Ammon's horn (tissue), 1 donor: ENCODE results near the gene SPRY2.
"Not testable (repeated sequence)": the region's sequence is repeated elsewhere in the genome, so short reads cannot be mapped to it uniquely, and the experiment has no call there.

ENCODE experiments used
- DNase-seq: peaks from one replicate; pipeline ENCODE4 v3.0.0-alpha.2; 2016; ENCODE audit warnings: low spot score

Gene SPRY2

DNA sequence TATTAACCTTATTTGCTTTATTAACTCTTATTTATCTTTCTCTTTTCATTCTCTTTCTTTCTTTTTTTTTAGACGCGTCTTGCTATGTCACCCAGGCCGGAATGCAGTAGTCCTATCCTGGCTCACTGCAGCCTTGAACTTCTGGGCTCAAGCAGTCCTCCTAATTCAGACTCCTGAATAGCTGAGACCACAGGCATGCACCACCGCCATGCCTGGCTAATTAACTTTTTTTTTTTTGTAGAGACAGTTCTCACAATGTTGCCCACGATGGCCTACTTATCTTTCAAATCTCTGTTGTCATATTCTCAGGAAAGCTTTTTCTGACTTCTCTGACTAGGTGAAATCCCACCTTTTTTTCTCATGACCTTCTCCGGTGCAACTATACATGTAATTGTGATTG, 7.8 kb upstream of the SPRY2 start:
- DNase-seq: no peak

DNA sequence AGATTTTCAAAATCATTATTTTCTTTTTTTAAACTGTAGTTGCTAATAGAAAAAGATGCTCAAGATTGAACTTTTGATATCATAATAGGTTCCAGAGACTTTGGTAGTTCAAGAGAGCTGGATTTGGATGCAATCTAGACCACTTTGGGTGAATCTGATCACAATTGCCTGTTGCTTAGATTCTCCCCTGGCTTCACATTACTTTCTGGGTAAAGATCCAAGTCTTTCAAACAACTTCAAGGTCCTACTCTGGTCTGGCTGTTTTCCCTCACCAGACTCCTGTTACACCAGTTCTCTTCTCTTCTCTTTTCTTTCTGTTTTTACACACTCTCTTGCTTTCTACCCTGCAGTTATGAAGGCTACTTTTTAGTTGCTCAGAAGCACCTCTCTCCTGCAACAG, 7.4 kb upstream of the SPRY2 start:
- no peak for DNase-seq

DNA sequence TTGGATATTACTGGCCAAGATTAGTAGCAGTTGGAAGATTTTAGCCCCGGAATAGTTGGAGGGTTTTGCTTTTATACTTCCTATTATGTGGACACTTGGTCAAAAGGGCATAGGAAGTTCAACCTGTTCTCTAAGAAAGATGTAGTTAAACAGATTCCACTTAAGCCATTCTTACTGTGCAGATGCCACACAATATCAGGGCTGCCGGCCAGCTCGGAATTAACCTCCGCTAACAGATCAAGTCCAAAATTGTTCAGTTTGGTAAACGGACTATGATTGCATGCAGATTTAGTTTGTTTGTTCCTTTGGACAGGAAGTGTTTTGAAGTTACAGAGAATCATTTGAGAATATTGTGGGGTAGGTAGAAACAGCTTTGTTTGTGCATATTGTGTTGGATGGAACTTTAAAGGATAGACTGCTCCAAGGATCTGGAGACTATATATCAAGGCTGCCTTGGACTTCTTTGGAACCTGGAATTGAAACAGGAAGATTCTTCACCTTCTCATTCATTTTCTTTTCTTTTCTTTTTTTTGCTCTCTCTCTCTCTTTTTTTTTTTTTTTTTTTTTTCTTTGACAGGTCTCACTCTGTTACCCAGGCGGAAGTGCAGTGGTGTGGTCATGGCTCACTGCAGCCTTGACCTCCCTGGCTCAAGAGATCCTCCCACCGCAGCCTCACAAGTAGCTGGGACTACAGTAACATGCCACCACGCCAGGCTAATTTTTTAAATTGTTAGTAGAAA, 5.0 kb upstream of the SPRY2 start:
- no peak for DNase-seq

- DNase-seq: not testable (repeated sequence)
These were observed 3.1 kb upstream of the SPRY2 start for GRCh38 chr13:80344032-80344431.

DNA sequence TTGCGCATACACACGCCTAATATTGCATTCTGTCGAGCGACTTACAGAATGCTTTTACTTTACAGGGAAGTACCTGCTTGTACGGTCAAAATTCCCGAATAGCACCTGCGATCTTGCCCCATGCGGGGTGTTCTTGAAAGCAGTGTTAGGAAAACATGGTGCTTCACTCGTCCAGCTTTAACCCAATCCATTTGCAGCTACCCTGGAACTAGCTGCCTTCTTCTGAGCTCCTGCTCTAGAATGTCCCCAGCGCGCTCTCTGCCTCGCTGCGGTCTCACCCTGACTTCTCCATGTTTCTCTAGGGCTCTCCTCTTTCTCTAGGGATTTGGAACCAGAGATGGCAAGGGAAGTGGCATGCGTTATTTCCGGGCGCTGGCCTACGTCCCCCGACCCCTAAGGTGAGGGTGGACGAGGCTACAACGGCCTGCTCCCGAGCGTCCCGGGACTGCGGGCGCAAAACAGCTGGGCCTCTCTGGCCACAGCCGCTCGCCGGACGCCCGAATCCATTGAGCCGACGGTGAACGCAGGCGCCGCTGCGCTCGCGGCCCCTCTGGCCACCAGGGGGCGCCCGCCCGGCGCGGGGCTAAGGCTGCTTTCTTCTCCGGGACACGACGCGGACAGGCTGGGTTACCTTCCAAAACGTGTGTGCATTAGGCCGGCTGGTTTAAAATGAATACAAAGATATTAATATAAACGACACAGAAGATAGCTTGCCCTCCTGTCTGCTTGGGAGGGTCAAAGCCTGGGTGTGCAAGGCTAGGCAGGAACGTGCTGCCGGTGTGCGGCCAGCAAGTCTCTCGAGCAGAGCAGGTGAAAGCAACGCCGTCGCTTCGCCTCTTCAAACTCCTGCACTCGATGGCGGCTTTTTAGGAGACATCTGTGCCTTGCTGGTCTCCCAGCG, 1.8 kb upstream of the SPRY2 start:
- peak; percentile 82 for DNase-seq

- peak; percentile 63 for DNase-seq
These were observed 937 bp upstream of the SPRY2 start for GRCh38 chr13:80341756-80342370.

DNA sequence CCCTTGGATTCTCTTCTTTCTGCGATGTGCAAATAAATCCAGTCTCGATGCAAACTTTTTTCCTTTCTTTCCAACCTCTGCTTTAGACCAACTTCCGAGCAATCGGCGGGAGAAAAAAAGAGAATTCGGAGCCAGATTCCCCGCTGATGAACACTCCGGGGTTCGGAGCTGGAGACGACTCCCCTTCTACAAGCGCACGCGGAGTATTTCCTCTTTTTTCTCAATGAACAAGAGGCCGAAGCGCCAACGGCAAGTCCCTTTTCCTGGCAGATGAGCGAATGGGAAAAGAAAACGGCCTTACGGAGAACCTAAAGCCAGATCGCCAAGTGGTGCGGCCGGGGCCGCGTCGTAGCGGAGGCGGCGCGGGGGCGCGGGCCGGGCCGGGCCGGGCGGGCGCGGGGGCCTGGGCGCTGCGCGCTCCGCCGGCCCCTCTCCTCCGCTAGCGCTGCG, 250 bp downstream of the SPRY2 start:
- DNase-seq: peak; percentile 53

DNA sequence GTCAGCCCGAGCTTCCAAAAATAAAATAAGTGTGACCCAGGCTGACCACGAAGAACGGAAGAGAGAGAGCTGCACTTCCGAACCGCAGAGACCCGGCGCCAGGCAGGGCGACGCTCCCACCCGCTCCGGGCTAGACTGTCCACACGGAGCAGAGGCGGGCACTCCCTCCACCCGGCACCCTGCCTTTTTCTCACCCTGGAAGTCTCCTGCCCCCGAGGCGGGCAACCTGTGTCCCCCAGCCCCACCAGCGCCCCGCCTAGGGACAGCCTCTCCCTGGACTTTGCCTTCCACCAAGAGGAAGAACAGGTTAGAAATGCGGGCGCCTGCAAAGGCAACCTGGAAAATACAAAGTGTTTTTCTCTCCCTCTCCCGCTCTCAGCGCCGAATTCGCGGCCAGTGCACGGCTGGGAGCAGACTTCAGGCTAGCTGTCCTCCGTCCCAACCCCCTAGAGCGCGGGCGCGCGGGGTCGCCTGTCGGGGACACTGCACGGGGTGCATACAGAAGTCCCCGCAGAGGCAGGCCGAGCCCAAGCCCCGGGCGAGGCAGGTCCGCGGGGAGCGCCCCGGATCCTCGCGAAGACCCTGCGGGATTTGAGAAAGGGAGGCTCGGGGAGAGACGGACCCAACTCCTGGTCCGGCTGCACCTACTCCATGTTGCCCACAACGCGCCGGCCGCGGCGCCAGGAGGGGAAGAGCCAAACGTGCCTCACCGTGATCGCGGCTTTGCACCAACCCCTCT, 845 bp downstream of the SPRY2 start:
- DNase-seq: peak; percentile 57

- DNase-seq: peak; percentile 15
These were observed 1.4 kb downstream of the SPRY2 start for GRCh38 chr13:80339563-80339911.

DNA sequence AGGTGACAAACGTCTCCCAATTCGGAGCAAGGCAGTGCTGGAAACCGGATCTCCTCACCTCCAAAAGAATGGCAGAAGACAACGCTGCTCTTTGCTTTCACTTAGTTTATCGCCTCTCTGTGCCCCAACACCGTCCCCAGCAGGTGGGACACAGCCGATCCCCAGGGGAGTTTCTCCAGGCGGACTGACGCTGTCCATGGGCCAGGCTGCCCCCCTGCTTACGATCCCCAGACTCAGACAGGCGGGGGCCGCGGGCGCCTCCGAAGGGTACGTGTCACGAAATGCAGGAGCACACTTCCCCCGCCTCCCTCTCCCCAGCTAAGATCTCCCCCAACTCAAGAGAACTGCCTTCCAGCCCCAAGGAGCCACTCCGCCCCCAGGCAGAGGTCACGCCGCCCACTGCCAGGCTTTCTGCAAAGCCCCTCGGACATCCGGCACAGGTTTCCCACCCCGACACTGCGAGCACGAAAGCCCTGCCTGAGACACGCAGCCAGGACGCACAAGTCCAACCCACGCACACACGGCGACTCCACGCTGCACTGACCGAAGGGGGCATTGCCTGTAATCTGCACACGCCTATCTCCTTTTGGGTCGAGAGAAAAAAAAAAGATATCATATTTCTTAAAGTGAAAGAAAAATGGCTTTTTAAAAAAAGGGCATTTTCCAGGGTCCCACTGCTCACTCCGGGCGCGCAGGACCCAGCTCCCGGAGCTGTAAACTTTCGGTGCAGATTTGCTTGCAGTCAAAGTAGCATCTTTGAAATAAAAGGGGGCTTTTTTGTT, 2.0 kb downstream of the SPRY2 start:
- DNase-seq: peak; percentile 85

DNA sequence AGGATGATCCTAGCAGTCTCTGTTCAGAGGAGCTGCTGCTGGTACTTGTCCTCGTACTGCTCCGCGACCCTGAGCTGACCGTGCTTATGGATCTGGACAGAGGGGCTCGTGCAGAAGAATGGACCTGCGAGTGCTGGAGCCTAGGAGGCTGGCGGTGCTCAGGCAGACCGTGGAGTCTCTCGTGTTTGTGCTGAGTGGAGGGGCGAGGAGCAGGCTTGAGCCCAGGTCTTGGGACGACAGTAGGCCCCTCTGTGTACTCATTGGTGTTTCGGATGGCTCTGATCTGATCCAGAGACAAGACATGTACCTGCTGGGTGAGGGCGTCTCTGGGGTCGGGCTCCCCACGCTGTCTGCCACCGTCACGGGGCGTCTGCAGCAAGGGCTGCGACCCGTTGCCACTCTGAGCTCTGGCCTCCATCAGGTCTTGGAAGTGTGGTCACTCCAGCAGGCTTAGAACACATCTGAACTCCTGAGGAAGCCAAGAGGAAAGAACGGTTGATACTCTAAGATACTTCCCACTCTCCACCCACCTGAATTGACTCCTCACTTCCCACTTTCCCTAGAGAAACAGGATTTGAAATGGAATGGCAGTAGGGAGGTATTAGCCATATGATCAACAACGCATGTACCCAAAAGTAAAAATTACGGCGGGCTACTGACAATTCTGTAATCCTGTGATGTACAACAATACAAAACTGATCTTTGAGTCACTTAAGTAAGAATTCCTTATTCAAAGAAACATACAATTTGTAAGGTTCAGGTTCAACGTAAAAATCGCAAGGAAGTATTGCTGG, 3.4 kb downstream of the SPRY2 start:
- DNase-seq: peak; percentile 35

DNA sequence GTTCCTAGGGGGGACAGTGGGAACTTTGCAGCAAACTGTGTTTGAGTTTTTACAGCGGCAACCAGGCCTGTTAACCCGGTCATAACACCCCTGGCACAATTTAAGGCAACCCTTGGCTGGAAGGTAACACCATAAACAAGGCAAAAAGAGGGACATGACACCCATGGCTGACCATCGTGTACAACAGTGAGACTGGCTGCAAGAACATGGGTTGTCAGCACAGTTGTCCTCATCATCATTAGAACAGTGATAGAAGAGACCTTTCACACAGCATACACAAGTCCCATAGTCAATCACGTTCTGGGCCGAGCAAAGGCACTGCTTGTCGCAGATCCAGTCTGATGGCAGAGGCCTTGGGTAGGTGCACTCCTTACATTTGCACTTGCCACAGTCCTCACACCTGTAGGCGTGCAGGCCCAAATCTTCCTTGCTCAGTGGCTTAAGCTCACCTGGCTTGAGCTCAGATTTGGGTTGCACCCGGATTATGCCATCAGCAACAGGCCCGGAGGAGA, 4.1 kb downstream of the SPRY2 start:
- DNase-seq: peak; percentile 33

DNA sequence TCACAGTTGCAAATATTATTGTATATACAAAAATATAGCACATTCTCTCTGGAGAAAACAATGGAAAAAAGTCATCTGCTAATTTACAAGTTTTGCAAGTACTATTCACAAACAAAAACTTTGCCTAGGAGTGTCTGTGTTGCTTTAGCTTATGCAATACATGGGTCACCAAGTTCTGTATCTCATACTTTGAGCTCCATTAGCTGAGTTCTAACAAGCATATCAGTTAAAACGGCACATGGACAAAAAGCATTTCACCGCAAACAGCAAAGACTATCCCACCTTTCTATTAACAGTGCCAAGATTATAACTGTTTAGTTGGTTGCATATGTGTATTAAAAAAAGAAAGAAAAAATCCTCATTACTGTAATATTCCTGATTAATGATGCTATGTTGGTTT, 4.6 kb downstream of the SPRY2 start:
- no peak for DNase-seq

DNA sequence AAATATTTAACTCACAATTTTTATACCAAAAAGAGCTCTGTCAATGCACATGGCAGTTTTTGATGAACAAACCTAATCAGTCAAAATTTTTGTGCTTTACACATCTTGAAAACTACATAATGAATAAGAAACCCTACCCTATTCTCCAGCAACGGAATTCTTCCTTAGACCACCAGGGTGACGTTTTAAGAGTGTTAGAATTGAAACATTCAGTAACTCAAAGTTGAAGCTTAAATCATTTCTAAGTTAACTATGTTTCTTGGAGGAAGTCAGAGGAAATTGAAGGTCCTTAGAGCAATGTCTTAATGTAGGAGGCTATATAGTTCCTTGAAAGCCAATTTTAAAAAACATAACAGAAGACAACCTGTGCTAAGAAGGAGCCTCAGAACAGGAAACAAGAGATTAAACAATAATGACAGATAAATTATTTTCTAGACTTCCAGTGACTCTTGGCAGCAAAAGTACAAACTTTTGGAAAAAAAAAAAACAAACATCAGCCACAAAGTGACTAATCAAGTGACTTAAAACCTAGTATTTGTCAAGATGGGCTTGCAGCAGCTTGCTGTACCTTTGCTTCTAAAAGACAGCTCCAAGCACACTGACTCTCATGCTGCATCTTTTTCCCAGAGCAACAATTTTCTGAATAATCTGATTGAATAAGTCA, 6.2 kb downstream of the SPRY2 start:
- DNase-seq: no peak

- DNase-seq: no peak
These were observed 8.9 kb downstream of the SPRY2 start for GRCh38 chr13:80331984-80332383.

DNA sequence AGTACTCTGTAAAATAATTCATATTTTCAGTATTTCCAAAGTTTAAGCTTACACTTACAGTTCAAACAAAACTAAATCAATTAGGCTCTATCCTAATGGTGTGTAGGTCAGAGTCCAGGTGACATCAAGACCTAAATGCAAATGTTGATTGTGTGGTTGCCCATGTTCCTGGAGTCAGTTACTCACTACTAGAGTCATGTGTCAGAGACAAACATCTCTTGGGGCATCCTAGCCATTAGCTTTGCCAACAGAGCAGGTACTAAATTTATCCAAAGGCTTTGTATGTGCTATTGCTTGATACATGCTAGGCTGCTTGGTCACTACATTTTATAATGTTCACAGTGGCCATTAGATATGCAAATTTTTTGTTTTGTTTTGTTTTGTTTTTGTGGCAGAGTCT, 11.7 kb downstream of the SPRY2 start:
- no peak for DNase-seq

DNA sequence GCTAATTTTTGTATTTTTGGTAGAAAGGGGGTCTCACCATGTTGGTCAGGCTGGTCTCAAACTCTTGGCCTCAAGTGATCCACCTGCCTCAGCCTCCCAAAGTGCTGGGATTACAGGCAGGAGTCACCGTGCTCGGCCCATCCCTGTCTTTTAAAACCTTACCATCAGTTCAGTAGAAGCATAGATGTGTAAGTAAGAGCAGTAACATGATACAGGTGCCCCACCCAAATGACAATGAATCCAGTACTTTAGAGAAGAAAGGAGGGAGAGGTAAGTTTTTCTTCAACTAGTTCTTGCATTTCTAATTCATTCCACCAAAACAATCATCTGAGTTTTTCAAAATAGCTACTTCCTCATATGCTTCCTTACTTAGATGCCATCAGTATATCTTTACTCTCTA, 21.9 kb downstream of the SPRY2 start:
- DNase-seq: no peak

- DNase-seq: no peak
These were observed 25.9 kb downstream of the SPRY2 start for GRCh38 chr13:80314711-80315653.
